ENCODE results near the gene PPP3CA.

Gene PPP3CA

GRCh38 chr4:101078950-101079349, 268.4 kb downstream of the PPP3CA start:
- DNase-seq (ENCODE audit: low spot score), result no peak
- TF ChIP-seq CTCF (IDR thresholded peaks at IDR 0.05; ENCODE audit: extremely low read depth, missing control alignments), result no peak

GRCh38 chr4:101076032-101076431, 271.3 kb downstream of the PPP3CA start:
- no peak for DNase-seq (ENCODE audit: low spot score)
- no peak for TF ChIP-seq CTCF (IDR thresholded peaks at IDR 0.05; ENCODE audit: extremely low read depth, missing control alignments)

GRCh38 chr4:101075536-101075935, 271.8 kb downstream of the PPP3CA start:
- no peak for DNase-seq (ENCODE audit: low spot score)
- no peak for TF ChIP-seq CTCF (IDR thresholded peaks at IDR 0.05; ENCODE audit: extremely low read depth, missing control alignments)

- DNase-seq (ENCODE audit: low spot score), result no peak
- no peak for TF ChIP-seq CTCF (IDR thresholded peaks at IDR 0.05; ENCODE audit: extremely low read depth, missing control alignments)
Measured at GRCh38 chr4:101074326-101074725, 273.0 kb downstream of the PPP3CA start.

- no peak for TF ChIP-seq CTCF (IDR thresholded peaks at IDR 0.05; ENCODE audit: extremely low read depth, missing control alignments)
- no peak for DNase-seq (ENCODE audit: low spot score)
Measured at GRCh38 chr4:101071241-101071640, 276.1 kb downstream of the PPP3CA start.

GRCh38 chr4:101068115-101068514, 279.2 kb downstream of the PPP3CA start:
- TF ChIP-seq CTCF (IDR thresholded peaks at IDR 0.05; ENCODE audit: extremely low read depth, missing control alignments), result no peak
- DNase-seq (ENCODE audit: low spot score), result no peak

- DNase-seq (ENCODE audit: low spot score), result no peak
- TF ChIP-seq CTCF (IDR thresholded peaks at IDR 0.05; ENCODE audit: extremely low read depth, missing control alignments), result no peak
Measured at GRCh38 chr4:101067383-101067782, 279.9 kb downstream of the PPP3CA start.

All from GM20000 (cell line).